Fibroblast of skin of left biceps (primary cell): ENCODE results near the gene ITGB6.

ENCODE experiments used
- DNase-seq, 2 experiments: peaks; one replicate each; pipeline ENCODE4 v3.0.0-alpha.2; 2013; ENCODE audit warnings: low read depth in 2 of 2

Gene ITGB6

DNA sequence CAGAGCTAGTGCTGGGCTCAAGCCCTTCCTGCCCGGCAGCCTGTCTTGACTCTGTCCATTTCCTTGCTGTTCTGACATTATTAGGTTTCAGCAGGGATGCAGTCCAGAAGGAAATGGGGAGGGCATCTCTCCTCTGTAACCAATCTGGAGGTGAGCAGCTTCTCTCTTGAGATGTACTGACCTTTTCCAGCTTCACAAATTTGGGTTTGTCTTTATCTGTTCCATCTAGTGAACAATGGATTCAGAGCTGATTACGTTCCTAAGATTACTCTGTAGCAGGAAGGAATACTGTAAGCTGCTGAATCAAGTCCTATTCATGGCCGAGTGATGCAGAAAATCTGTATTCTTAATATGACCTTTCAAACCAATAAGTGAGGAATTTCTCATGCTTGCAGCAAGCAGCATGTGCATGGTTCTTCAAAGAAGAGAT lies 148.7 kb downstream of the ITGB6 start:
- no peak for DNase-seq

- no peak for DNase-seq
Measured at GRCh38 chr2:160050147-160050546, 149.9 kb downstream of the ITGB6 start.
